Uterus (tissue), 2 donors: ENCODE measurements around the gene UBXN1.

ENCODE experiments used
- CTCF ChIP-seq, 4 experiments: fragments of 200-600 bp in 2 of 4; fragments of 450-650 bp in 2 of 4; sonication (generic) in 2 of 4; IDR thresholded peaks; one replicate each; pipeline ENCODE4 v1.5.1; 2016 to 2019; ENCODE audit warnings: antibody characterized with exemption in 4 of 4, mild to moderate bottlenecking in 2 of 4, moderate library complexity in 1 of 4
- POLR2A ChIP-seq, 2 donors: fragments of 450-650 bp; IDR thresholded peaks; one replicate each; pipeline ENCODE4 v1.6.1; 2016; ENCODE audit warnings: antibody characterized with exemption in 2 of 2, mild to moderate bottlenecking in 1 of 2, moderate library complexity in 1 of 2

GRCh38 chr11:62688491-62688890 is 9.6 kb upstream of the UBXN1 start:
- TF ChIP-seq POLR2A (IDR thresholded peaks at IDR 0.05): no peak
- TF ChIP-seq CTCF (IDR thresholded peaks at IDR 0.05): no peak
